Measurements from ENCODE around the gene ZEB2.

Gene ZEB2

DNA sequence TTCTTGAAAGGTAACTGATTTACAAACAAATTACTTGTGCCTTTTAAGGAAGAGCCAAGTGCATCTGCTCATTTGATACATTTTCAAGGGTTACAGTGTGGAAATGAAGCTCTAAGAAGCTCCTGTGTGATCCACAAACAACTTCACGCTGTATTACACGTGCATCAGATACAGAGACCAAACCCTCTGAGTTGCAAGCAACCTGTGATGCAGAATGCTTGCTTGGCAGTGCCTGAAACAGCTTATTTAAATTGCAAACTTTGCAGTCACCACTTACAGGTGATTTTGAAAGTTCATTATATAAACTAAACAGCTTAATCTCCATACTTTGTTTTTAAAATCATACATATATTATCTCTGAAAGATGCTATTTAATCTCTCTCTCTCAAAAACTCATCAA lies 50.1 kb downstream of the ZEB2 start:
- Histone ChIP-seq H3K4me1 (ENCODE audit: control insufficient read depth in 1 of 2, insufficient read depth in 1 of 2, low read depth in 1 of 2, low read length in 1 of 2) (peaks cover 7 to 9% of the 10 kb centered on the region in 2 experiments), H3K27ac (no peak overlapping the region), H3K9me3 (no peaks in the 10 kb centered on the region), H3K4me3 (ENCODE audit: low read depth in 1 of 2, low read length in 1 of 2) (no peak overlapping the region), H3K27me3 (no peaks in the 10 kb centered on the region), H3K36me3 (no peaks in the 10 kb centered on the region)
- TF ChIP-seq, protein P1, sequence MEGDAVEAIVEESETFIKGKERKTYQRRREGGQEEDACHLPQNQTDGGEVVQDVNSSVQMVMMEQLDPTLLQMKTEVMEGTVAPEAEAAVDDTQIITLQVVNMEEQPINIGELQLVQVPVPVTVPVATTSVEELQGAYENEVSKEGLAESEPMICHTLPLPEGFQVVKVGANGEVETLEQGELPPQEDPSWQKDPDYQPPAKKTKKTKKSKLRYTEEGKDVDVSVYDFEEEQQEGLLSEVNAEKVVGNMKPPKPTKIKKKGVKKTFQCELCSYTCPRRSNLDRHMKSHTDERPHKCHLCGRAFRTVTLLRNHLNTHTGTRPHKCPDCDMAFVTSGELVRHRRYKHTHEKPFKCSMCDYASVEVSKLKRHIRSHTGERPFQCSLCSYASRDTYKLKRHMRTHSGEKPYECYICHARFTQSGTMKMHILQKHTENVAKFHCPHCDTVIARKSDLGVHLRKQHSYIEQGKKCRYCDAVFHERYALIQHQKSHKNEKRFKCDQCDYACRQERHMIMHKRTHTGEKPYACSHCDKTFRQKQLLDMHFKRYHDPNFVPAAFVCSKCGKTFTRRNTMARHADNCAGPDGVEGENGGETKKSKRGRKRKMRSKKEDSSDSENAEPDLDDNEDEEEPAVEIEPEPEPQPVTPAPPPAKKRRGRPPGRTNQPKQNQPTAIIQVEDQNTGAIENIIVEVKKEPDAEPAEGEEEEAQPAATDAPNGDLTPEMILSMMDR (IDR thresholded peaks at IDR 0.05): no peak

DNA sequence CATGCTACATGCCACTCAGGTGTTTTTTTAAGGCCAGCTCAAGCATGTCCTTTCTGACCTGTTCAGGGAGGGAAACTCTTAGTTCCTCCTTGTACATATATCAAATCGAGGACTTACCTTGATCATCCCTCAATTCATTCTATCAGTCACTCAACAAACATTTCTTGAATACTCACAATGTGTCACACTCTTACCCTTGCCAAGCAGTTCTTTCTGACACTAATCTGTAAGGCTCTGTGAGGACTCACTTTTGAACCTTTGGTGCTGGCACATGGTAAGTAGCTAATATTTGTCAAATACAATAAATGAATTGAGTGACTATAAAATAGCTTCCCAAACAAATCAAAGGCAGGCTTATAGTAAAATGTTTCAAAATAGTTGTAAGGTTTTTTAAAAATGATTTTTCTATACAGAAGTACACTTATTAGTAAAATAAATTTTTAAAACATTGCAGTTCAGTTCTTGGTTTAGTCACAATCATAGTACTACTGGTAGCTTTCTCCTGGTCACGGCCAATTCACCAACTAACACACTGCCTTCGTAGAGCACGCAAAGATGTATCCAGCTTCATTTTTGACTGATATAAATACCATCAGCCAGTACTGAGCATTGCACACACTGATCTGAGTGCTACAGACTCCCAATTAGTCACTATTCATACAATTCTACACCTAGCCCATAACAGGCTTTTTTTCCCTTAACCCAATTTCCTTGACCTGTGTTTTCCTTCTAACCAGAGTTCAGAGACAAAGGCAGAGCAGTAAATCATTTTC lies 50.9 kb downstream of the ZEB2 start:
- TF ChIP-seq, protein P1 (IDR thresholded peaks at IDR 0.05): no peak
- Histone ChIP-seq H3K27me3 (no peaks in the 10 kb centered on the region), H3K9me3 (no peaks in the 10 kb centered on the region), H3K4me3 (ENCODE audit: low read depth in 1 of 2, low read length in 1 of 2) (no peak overlapping the region), H3K27ac (no peak overlapping the region), H3K4me1 (ENCODE audit: control insufficient read depth in 1 of 2, insufficient read depth in 1 of 2, low read depth in 1 of 2, low read length in 1 of 2) (peaks cover 7 to 9% of the 10 kb centered on the region in 2 experiments), H3K36me3 (no peaks in the 10 kb centered on the region)

DNA sequence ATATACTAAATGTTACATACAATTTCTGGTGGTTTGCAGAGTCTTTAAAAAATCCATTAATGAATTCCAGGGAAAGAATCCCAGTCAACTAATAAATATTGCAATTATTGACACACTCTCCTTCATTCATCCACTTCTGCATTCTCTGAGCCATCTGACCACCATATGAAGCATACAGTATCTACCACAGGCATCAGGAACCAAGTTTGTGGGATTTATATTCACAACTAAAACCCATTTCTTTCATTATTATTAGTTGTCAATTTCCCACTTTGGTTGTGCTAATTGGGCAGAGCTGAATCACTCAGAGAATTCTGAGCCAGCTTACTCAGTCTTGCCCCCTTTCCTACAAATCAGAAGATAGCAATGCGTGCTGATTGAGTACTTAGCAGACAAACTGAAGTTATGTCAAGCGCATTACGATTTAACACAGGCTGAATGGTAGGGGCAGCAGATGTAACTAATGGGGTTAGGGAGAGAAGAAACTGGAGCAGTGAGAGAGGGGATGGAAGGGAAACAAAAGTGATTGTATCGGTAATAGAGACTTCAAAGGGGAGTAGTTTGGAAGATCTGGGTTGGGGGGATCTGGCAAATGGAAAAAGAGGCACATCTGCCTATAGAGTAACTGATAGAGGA lies 52.3 kb downstream of the ZEB2 start:
- Histone ChIP-seq H3K36me3 (no peaks in the 10 kb centered on the region), H3K4me1 (ENCODE audit: control insufficient read depth in 1 of 2, insufficient read depth in 1 of 2, low read depth in 1 of 2, low read length in 1 of 2) (peaks cover 7 to 9% of the 10 kb centered on the region in 2 experiments), H3K27me3 (no peaks in the 10 kb centered on the region), H3K9me3 (no peaks in the 10 kb centered on the region), H3K27ac (no peak overlapping the region), H3K4me3 (ENCODE audit: low read depth in 1 of 2, low read length in 1 of 2) (no peak overlapping the region)
- TF ChIP-seq, protein P1 (IDR thresholded peaks at IDR 0.05): no peak

DNA sequence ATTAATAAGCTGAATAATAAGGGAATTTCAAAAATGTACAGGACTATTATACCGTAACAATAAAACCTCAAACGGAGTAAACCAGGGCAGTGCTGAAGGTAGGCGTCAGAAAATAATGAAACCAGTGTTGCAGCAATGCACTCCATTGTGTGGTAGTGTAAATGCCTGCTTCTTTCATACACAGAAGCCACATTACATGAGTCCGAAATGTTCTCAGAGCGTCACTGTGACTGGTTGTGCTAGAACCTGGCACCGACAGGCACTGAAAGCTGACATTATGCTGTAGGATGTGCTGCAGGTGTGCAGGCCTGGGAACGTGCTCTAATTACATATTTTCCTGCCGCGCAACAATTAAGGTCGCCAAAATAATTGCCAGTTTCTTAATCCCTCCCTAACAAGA lies 53.3 kb downstream of the ZEB2 start:
- no peaks in the 10 kb centered on the region for H3K36me3 ChIP-seq
- H3K27me3 ChIP-seq: no peaks in the 10 kb centered on the region
- no peak overlapping the region for H3K4me3 ChIP-seq (ENCODE audit: low read depth in 1 of 2, low read length in 1 of 2)
- peaks cover 7 to 12% of the 10 kb centered on the region in 2 experiments for H3K4me1 ChIP-seq (ENCODE audit: control insufficient read depth in 1 of 2, insufficient read depth in 1 of 2, low read depth in 1 of 2, low read length in 1 of 2)
- TF ChIP-seq, protein P1 (IDR thresholded peaks at IDR 0.05): no peak
- no peaks in the 10 kb centered on the region for H3K9me3 ChIP-seq
- H3K27ac ChIP-seq: no peak overlapping the region

DNA sequence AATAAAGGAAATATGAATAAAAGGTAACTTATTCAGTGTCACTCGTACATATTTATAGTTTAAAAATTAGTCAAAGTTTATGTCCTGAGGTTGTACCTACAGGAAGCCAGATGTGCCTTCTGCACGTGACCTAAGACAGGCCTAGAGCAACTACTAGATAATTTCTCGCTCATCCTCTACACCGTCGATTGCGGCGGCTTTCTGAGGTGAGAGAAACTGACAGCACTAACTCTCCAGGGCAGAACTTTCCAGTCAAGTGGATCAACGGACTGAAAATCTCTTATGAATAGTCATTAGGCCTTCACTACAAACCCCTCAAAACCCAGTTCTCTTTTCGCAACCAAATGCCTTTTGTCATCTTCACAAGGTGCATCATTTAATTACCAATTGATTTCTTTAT lies 54.2 kb downstream of the ZEB2 start:
- no peaks in the 10 kb centered on the region for H3K27me3 ChIP-seq
- TF ChIP-seq, protein P1 (IDR thresholded peaks at IDR 0.05): no peak
- no peak overlapping the region for H3K4me3 ChIP-seq (ENCODE audit: low read depth in 1 of 2, low read length in 1 of 2)
- no peaks in the 10 kb centered on the region for H3K9me3 ChIP-seq
- H3K36me3 ChIP-seq: no peaks in the 10 kb centered on the region
- H3K27ac ChIP-seq: no peak overlapping the region
- peaks cover 2 to 13% of the 10 kb centered on the region in 2 experiments for H3K4me1 ChIP-seq (ENCODE audit: control insufficient read depth in 1 of 2, insufficient read depth in 1 of 2, low read depth in 1 of 2, low read length in 1 of 2)
